ENCODE results near the gene FAM151A.
"Not testable (repeated sequence)": the region's sequence is repeated elsewhere in the genome, so short reads cannot be mapped to it uniquely, and the experiment has no call there.

The FAM151A gene

GRCh38 chr1:54640361-54640760 lies 17.0 kb upstream of the FAM151A start:
- Histone ChIP-seq H3F3A (ENCODE audit: insufficient read depth) (no peaks in the 10 kb centered on the region), H2AFZ (ENCODE audit: low read depth, low read length, severe bottlenecking) (no peak overlapping the region), H3K9ac (ENCODE audit: low read length) (no peak overlapping the region), H3K27me3 (ENCODE audit: low read length) (no peaks in the 10 kb centered on the region; the same call in 1 of the 2 replicates), H3K27ac (ENCODE audit: low read depth, low read length) (no peak overlapping the region), H3K4me2 (ENCODE audit: low read depth, low read length, poor library complexity, severe bottlenecking) (no peak overlapping the region), H3K9me2 (replicated peaks; ENCODE audit: insufficient read depth, low read length) (no peaks in the 10 kb centered on the region), H3K4me3 (ENCODE audit: insufficient read depth, low read length, poor library complexity, severe bottlenecking) (no peak overlapping the region), H3K79me2 (ENCODE audit: insufficient read depth, low read length) (no peaks in the 10 kb centered on the region), H3K36me3 (ENCODE audit: low read length) (no peaks in the 10 kb centered on the region), H3K9me3 (ENCODE audit: insufficient read depth, low read length) (peaks cover 5% of the 10 kb centered on the region; the same call in 1 of the 2 replicates), H4K20me1 (ENCODE audit: low read depth, low read length) (no peaks in the 10 kb centered on the region)
- no peak for TF ChIP-seq EZH2phosphoT487 (conservative IDR thresholded peaks at IDR 0.05; ENCODE audit: low read length)
- no peak for TF ChIP-seq CTCF (IDR thresholded peaks at IDR 0.05; ENCODE audit: insufficient read depth, low read length, poor library complexity, severe bottlenecking)

DNA sequence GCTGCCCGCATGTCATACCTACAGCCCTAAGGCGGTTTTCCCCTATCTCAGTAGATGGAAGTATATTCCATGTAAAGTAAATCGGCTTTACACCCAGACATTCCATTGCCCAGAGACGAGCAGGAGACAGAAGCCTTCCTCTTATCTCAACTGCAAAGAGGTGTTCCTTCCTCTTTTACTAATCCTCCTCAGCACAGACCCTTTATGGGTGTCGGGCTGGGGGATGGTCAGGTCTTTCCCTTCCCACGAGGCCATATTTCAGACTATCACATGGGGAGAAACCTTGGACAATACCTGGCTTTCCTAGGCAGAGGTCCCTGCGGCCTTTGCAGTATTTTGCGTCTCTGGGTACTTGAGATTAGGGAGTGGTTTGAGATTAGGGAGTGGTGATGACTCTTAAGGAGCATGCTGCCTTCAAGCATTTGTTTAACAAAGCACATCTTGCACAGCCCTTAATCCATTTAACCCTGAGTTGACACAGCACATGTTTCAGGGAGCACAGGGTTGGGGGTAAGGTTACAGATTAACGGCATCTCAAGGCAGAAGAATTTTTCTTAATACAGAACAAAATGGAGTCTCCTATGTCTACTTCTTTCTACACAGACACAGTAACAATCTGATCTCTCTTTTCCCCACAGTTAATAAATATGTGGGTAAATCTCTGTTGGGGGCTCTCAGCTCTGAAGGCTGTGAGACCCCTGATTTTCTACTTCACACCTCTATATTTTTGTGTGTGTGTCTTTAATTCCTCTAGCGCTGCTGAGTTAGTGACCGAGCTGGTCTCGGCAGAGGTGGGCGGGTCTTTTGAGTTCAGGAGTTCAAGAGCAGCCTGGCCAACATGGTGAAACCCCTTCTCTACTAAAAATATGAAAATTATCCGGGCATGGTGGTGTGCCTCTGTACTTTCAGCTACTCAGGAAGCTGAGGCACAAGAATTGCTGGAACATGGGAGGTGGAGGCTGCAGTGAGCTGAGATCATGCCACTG lies 13.4 kb upstream of the FAM151A start:
- not testable (repeated sequence) for H2AFZ ChIP-seq (ENCODE audit: low read depth, low read length, severe bottlenecking); H3K27ac ChIP-seq (ENCODE audit: low read depth, low read length); H3K9me3 ChIP-seq (ENCODE audit: insufficient read depth, low read length); H4K20me1 ChIP-seq (ENCODE audit: low read depth, low read length); H3F3A ChIP-seq (ENCODE audit: insufficient read depth); H3K9me2 ChIP-seq (replicated peaks; ENCODE audit: insufficient read depth, low read length); H3K27me3 ChIP-seq (ENCODE audit: low read length); H3K36me3 ChIP-seq (ENCODE audit: low read length); H3K9ac ChIP-seq (ENCODE audit: low read length); H3K79me2 ChIP-seq (ENCODE audit: insufficient read depth, low read length); H3K4me2 ChIP-seq (ENCODE audit: low read depth, low read length, poor library complexity, severe bottlenecking); H3K4me3 ChIP-seq (ENCODE audit: insufficient read depth, low read length, poor library complexity, severe bottlenecking)

- not testable (repeated sequence) for H3K36me3 ChIP-seq (ENCODE audit: low read length); H3K9me3 ChIP-seq (ENCODE audit: insufficient read depth, low read length); H3K4me3 ChIP-seq (ENCODE audit: insufficient read depth, low read length, poor library complexity, severe bottlenecking); H3K9ac ChIP-seq (ENCODE audit: low read length); H3K9me2 ChIP-seq (replicated peaks; ENCODE audit: insufficient read depth, low read length); H3K79me2 ChIP-seq (ENCODE audit: insufficient read depth, low read length); H4K20me1 ChIP-seq (ENCODE audit: low read depth, low read length); H2AFZ ChIP-seq (ENCODE audit: low read depth, low read length, severe bottlenecking); H3K27me3 ChIP-seq (ENCODE audit: low read length); H3F3A ChIP-seq (ENCODE audit: insufficient read depth); H3K4me2 ChIP-seq (ENCODE audit: low read depth, low read length, poor library complexity, severe bottlenecking); H3K27ac ChIP-seq (ENCODE audit: low read depth, low read length)
Observed at GRCh38 chr1:54635804-54636203, 12.5 kb upstream of the FAM151A start.

- H3F3A ChIP-seq (ENCODE audit: insufficient read depth) = no peaks in the 10 kb centered on the region
Observed at GRCh38 chr1:54627196-54627595, 3.9 kb upstream of the FAM151A start.

More at GRCh38 chr1:54627196-54627595, 3.9 kb upstream of the FAM151A start:
- H3K27ac ChIP-seq (ENCODE audit: low read depth, low read length) = no peak overlapping the region
- TF ChIP-seq EZH2phosphoT487 (conservative IDR thresholded peaks at IDR 0.05; ENCODE audit: low read length) (no peak), CTCF (IDR thresholded peaks at IDR 0.05; ENCODE audit: insufficient read depth, low read length, poor library complexity, severe bottlenecking) (no peak)
- no peaks in the 10 kb centered on the region for H4K20me1 ChIP-seq (ENCODE audit: low read depth, low read length)
- no peaks in the 10 kb centered on the region for H3K79me2 ChIP-seq (ENCODE audit: insufficient read depth, low read length)
- no peak overlapping the region for H3K4me2 ChIP-seq (ENCODE audit: low read depth, low read length, poor library complexity, severe bottlenecking)
- H3K9ac ChIP-seq (ENCODE audit: low read length) = no peak overlapping the region
- no peak overlapping the region for H3K4me3 ChIP-seq (ENCODE audit: insufficient read depth, low read length, poor library complexity, severe bottlenecking)
- no peaks in the 10 kb centered on the region for H3K9me3 ChIP-seq (ENCODE audit: insufficient read depth, low read length)
- H3K9me2 ChIP-seq (replicated peaks; ENCODE audit: insufficient read depth, low read length) = no peaks in the 10 kb centered on the region
- H2AFZ ChIP-seq (ENCODE audit: low read depth, low read length, severe bottlenecking) = no peak overlapping the region
- H3K36me3 ChIP-seq (ENCODE audit: low read length) = no peaks in the 10 kb centered on the region
- H3K27me3 ChIP-seq (ENCODE audit: low read length) = no peaks in the 10 kb centered on the region
